OCI-LY1 (cell line): ENCODE data around the gene XPNPEP2.

Experiments used
- H2AFZ ChIP-seq: fragments of 200-600 bp; sonication (generic), shearing (Covaris generic); 2 replicates; pipeline ENCODE4 v1.6.0; 2014; ENCODE audit warnings: antibody characterized with exemption, mild to moderate bottlenecking, low read length
- H3F3A ChIP-seq: fragments of 200-600 bp; sonication (generic), shearing (Covaris generic); 2 replicates; pipeline ENCODE4 v1.6.0; 2014; ENCODE audit warnings: mild to moderate bottlenecking, antibody characterized with exemption, low read length, moderate library complexity; ENCODE audit not compliant: insufficient read depth
- H3K27ac ChIP-seq: fragments of 200-600 bp; sonication (generic); 2 replicates; pipeline ENCODE4 v1.5.1; 2014; ENCODE audit warnings: low read length, mixed run types, mild to moderate bottlenecking, low read depth; ENCODE audit not compliant: poor library complexity, severe bottlenecking
- H3K27me3 ChIP-seq: fragments of 200-600 bp; sonication (generic); 2 replicates; pipeline ENCODE4 v1.6.0; 2014; ENCODE audit warnings: antibody characterized with exemption, mild to moderate bottlenecking, low read length, moderate library complexity; ENCODE audit not compliant: insufficient read depth
- H3K36me3 ChIP-seq: fragments of 200-600 bp; sonication (generic); 2 replicates; pipeline ENCODE4 v1.6.1; 2014; ENCODE audit warnings: mild to moderate bottlenecking, antibody characterized with exemption, low read length, moderate library complexity, mixed read lengths; ENCODE audit not compliant: insufficient read depth
- H3K4me1 ChIP-seq: fragments of 200-600 bp; sonication (generic); 2 replicates; pipeline ENCODE4 v1.5.1; 2014; ENCODE audit warnings: mild to moderate bottlenecking, low read length, moderate library complexity; ENCODE audit not compliant: insufficient read depth, severe bottlenecking
- H3K4me2 ChIP-seq: fragments of 200-600 bp; sonication (generic), shearing (Covaris generic); 2 replicates; pipeline ENCODE4 v1.6.1; 2014; ENCODE audit warnings: low read length
- H3K4me3 ChIP-seq: fragments of 200-600 bp; sonication (generic); 2 replicates; pipeline ENCODE4 v1.5.1; 2014; ENCODE audit warnings: low read length, low read depth, mild to moderate bottlenecking, mixed read lengths; ENCODE audit not compliant: poor library complexity, severe bottlenecking
- H3K79me2 ChIP-seq: fragments of 200-600 bp; shearing (Covaris generic); 2 replicates; pipeline ENCODE4 v1.6.1; 2016; ENCODE audit warnings: mixed run types, low read length, mixed read lengths; ENCODE audit not compliant: insufficient read depth
- H3K9ac ChIP-seq: fragments of 200-600 bp; sonication (generic), shearing (Covaris generic); 2 replicates; pipeline ENCODE4 v1.6.1; 2014; ENCODE audit warnings: mild to moderate bottlenecking, low read length, mixed read lengths
- H3K9me2 ChIP-seq: fragments of 200-600 bp; sonication (generic), shearing (Covaris generic); 2 replicates; pipeline ENCODE4 v1.6.1; 2014; ENCODE audit warnings: low read depth, mild to moderate bottlenecking, low read length, mixed read lengths
- H3K9me3 ChIP-seq: fragments of 200-600 bp; shearing (Covaris generic); 2 replicates; pipeline ENCODE4 v1.6.1; 2014; ENCODE audit warnings: low read length, mixed read lengths
- H4K20me1 ChIP-seq: fragments of 200-600 bp; sonication (generic), shearing (Covaris generic); 2 replicates; pipeline ENCODE4 v1.6.0; 2016; ENCODE audit warnings: mild to moderate bottlenecking, low read length; ENCODE audit not compliant: insufficient read depth
- EZH2 ChIP-seq: fragments of 200-600 bp; sonication (generic), shearing (Covaris generic); IDR thresholded peaks from 2 replicates; pipeline ENCODE4 v1.8.0; 2017; ENCODE audit warnings: borderline replicate concordance, mixed run types, mild to moderate bottlenecking, antibody characterized with exemption, low read length, moderate library complexity, mixed read lengths
- TF ChIP-seq, protein P1 (sequence below): fragments of 200-600 bp; sonication (generic), shearing (Covaris generic); IDR thresholded peaks from 2 replicates; pipeline ENCODE4 v1.5.1; 2017; ENCODE audit warnings: mild to moderate bottlenecking, antibody characterized with exemption, low read length, moderate library complexity, mixed read lengths

The XPNPEP2 gene

DNA sequence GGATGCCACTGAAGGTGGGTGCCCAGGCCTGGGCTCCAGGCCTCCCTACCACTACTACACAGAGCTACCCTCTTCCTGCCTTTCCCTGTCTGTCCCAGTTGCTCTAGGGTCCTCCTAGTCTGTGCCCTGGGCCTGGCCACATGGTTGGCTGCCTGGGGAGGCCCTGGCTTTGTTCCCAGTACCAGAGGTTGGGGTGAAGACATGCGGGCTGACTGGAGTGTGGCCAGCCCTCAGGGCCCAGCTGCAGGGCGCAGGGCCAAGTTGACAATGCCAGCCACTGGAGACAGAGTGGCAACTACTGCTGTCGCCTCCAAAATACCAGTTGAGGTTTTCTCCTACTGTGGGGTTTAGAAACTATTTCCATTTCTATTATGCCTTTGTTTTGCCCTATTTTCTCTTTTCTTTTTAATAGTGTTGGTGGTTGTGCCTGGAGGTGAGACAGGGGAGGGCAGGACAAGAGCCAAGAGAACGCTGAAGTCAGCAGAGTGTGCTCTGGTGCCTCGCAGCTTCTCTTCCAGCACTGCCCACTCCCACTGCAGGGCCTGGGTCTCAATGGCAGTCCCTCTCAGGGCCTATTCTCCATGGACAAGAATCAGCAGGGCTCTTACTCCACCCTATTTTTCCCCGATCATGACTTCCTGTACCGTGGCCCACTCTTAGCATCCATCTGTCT is 32.2 kb upstream of the XPNPEP2 start:
- Histone ChIP-seq H3K36me3 (no peaks in the 10 kb centered on the region), H3K27me3 (no peaks in the 10 kb centered on the region), H3K27ac (no peak overlapping the region), H3K9me2 (no peaks in the 10 kb centered on the region), H4K20me1 (no peaks in the 10 kb centered on the region), H3K4me1 (no peaks in the 10 kb centered on the region), H3K4me2 (no peak overlapping the region), H3F3A (no peaks in the 10 kb centered on the region), H2AFZ (no peak overlapping the region), H3K4me3 (no peak overlapping the region), H3K9me3 (no peaks in the 10 kb centered on the region), H3K79me2 (no peaks in the 10 kb centered on the region), H3K9ac (no peak overlapping the region)
- no peak for TF ChIP-seq EZH2
- TF ChIP-seq, protein P1, sequence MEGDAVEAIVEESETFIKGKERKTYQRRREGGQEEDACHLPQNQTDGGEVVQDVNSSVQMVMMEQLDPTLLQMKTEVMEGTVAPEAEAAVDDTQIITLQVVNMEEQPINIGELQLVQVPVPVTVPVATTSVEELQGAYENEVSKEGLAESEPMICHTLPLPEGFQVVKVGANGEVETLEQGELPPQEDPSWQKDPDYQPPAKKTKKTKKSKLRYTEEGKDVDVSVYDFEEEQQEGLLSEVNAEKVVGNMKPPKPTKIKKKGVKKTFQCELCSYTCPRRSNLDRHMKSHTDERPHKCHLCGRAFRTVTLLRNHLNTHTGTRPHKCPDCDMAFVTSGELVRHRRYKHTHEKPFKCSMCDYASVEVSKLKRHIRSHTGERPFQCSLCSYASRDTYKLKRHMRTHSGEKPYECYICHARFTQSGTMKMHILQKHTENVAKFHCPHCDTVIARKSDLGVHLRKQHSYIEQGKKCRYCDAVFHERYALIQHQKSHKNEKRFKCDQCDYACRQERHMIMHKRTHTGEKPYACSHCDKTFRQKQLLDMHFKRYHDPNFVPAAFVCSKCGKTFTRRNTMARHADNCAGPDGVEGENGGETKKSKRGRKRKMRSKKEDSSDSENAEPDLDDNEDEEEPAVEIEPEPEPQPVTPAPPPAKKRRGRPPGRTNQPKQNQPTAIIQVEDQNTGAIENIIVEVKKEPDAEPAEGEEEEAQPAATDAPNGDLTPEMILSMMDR: no peak

DNA sequence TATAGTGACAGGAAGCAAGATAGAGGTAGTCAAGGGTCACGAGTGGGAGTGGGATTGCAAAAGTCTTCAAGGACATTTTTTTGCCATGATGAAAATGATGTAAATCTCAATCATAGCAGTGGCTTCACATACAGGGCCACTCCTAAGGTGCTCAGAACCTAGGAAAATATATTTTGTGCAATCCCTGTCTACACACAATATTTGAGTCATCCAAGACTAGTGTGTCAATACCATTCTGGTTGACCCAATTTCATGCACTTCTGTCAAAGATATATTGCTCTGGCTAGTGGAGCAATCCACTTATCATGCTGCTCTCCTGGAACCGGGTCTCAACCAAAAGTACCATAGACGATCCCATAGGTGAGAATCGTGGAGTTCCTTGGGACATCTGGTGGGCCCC is 24.2 kb upstream of the XPNPEP2 start:
- Histone ChIP-seq H3K4me2 (no peak overlapping the region), H3K27me3 (no peaks in the 10 kb centered on the region), H3K9me2 (no peaks in the 10 kb centered on the region), H3K4me3 (no peak overlapping the region), H3K9me3 (no peaks in the 10 kb centered on the region), H3F3A (no peaks in the 10 kb centered on the region), H3K4me1 (no peaks in the 10 kb centered on the region), H3K27ac (no peak overlapping the region), H3K9ac (no peak overlapping the region), H3K36me3 (no peaks in the 10 kb centered on the region), H3K79me2 (no peaks in the 10 kb centered on the region), H4K20me1 (no peaks in the 10 kb centered on the region), H2AFZ (no peak overlapping the region)
- TF ChIP-seq, protein P1: no peak
- no peak for TF ChIP-seq EZH2

DNA sequence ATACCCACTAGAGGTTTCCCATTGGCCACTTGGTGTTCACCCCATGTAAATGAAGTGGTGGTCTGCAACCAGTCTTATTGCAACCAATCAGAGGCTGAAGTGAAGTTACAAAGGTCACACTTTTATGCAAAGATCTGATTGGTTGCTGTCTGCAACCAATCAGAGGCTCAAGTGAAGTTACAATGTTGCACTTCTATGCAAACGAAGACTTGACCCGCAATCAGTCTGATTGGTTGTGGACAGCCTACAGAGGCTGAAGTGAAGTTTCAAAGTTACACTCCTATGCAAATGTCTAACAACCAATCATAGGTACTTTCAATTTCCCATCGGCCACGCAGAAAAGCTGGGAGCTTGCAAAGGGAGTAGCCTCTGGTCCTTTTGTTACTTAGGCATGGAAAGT is 22.3 kb upstream of the XPNPEP2 start:
- Histone ChIP-seq H3K4me1 (no peaks in the 10 kb centered on the region), H3K79me2 (no peaks in the 10 kb centered on the region), H3K27ac (no peak overlapping the region), H3K9me3 (no peaks in the 10 kb centered on the region), H2AFZ (no peak overlapping the region), H3F3A (no peaks in the 10 kb centered on the region), H3K36me3 (no peaks in the 10 kb centered on the region), H3K4me3 (no peak overlapping the region), H3K27me3 (no peaks in the 10 kb centered on the region), H3K9me2 (no peaks in the 10 kb centered on the region), H4K20me1 (no peaks in the 10 kb centered on the region), H3K9ac (no peak overlapping the region), H3K4me2 (no peak overlapping the region)
- TF ChIP-seq, protein P1: no peak
